DMS 273 (cell line): ENCODE measurements around the gene ENKUR.

ENCODE experiments used
- DNase-seq: peaks from one replicate; lab custom pipeline; 2025; ENCODE audit not compliant: unreplicated experiment; lab: John Stamatoyannopoulos, UW

Gene ENKUR

DNA sequence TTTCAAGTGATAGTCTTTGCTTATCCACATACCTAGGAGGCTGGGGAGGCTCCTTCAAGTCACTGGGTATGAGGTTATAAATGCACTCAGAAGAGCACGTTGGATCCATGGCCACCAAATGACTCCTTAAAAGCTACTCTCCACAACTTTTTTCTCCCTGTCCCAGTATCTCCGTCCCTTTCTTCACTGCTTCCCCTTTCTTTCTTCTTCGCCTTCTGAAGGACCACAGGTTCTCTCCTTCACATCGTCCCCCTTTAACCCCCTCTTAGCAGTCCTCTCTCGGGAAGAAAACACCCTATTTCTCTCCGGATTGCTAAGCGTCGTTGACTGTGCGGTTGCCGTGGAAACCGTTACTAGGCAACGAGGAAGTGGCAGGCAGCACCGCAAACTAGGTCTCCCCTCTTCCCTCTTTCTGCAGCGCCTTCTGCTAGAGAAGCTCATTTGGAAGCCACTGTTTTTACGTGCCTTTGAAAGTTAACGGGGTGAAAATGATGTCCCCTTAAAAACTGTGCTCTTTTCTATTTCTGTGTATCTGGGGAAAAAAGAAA lies at the start of gene ENKUR:
Gene ENKUR, minus strand, starts transcription at position 331 of the 548 bp plus-strand sequence. Its CDS starts 222 bp downstream, at position 109.
- DNase-seq, result peak; percentile 93

GRCh38 chr10:25064401-25064800 lies 48.4 kb upstream of the ENKUR start:
- no peak for DNase-seq

DNA sequence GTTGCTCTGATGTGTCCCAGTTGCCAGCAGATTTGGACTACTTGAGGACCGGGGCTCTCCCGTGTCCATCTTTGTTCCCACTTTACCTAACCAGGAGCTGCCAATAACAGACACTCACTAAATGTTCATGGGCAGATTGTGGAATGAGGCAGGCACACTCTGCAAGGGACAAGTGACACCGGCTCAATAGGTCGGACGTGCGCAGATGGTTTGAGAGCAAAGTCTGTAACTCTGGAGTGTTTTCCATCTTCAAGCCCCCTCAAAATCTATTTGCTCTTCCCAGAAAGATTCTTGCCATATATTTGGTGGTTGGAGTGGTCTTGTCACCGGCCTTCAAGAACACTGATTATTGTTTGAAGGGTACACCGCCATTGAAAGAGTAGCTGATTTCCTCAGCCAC lies 47.7 kb upstream of the ENKUR start:
- DNase-seq, result no peak

DNA sequence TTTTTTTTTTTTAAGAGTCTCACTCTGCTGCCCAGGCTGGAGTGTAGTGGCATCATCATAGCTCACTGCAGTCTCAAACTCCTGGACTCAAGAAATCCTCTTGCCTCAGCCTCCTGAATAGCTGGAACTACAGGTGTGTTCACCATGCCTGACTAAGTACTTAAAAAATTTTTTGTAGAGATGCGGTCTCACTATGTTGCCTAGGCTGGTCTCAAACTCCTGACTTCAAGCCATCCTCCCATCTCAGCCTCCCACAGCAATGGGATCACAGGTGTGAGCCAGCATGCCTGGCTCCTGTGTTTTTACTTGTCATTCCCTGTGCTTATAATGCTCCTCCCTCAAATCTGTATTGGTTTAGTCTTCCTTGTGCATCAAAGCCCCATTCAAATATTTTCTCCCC lies 47.2 kb upstream of the ENKUR start:
- no peak for DNase-seq

DNA sequence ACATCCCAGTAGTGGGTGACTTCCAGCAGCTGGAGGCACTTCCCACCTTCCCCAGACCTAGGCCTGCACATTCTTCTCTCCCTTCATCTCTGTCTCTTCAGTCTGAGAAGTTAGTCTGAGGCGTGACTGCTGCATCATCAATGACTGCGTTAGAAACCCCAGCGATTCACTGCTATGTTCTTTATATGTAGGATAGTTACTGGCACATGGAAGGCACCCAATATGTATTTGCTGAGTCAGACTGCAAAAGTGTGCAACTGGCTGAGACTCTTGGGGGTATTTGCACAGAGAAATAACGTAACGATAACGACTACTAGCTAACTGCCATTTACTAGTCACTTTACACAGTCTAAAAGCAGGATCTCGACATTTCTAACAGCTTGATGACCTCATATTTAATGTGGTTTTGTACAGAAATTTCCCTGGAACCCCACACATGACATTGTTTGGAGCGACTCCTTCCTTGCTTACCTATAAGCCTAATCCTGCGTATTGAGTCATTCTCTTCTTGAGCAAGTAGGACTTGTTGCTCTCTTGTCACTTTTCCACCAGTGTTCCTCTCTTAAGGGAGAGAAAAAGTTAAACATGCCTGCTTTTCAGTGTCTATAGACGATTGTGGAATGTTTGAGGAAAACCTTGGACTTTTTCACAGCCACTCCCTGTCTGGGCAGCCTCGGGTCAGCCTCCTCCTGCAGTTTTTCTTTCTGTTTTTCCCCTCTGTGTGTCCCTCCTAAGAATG lies 45.9 kb upstream of the ENKUR start:
- peak; percentile 3 for DNase-seq

- peak; percentile 58 for DNase-seq
These were observed 45.2 kb upstream of the ENKUR start for GRCh38 chr10:25061125-25061524.

DNA sequence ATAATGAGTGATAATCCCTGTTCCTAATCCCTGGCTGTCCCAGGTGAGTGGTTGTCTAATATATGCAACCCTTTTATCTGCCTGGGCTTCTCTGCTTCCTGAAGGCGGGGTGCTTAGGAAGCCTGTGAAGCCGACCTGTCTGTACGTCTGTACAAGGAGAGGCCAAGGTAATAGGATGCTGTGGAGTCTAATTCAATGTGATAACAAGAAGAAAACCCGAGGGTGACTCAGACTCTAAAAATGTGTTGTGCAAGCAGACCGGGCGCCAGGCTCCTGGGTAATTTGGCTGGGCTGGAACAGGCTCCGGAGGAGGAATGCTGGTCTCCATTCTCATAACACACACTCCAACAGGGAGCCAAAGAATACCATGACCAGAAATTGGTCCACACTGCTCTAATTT lies 44.0 kb upstream of the ENKUR start:
- DNase-seq, result peak; percentile 43

- DNase-seq, result no peak
These were observed 41.9 kb upstream of the ENKUR start for GRCh38 chr10:25057886-25058285.

GRCh38 chr10:25056726-25057125 lies 40.8 kb upstream of the ENKUR start:
- DNase-seq, result no peak

DNA sequence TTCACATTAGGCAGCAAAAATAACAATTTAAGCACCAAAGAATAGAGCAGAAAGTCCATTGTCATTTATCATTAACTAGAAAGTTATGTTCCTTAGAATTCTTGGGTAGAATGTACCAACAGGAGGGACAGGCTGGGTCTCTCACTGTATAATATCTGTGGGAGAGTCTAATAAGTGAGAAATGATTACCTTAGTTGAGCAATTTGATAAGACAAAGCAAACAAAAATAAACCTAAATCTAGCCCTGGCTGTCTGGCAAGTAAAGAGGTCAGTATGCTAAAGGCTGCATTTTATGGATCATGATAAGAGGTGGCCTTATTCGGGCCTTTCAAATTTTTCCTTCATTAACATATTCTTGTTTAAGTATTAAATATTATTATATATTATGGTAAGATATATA lies 36.1 kb upstream of the ENKUR start:
- no peak for DNase-seq

DNA sequence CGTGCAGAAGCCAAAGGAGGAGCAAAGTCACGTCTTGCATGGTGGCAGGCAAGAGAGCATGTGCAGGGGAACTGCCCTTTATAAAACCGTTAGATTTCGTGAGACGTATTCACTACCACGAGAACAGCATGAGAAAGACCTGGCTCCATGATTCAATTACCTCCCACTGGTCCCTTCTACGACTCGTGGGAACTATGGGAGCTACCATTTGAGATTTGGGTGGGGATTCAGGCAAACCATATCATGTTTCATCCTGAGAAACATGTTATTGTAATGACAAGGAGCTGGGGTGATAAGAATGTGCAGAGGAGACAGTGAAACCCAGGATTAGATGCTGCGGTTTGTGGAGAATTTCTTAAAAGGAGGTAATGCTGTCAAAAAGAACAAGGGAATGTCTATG lies 34.4 kb upstream of the ENKUR start:
- DNase-seq, result no peak

GRCh38 chr10:25049966-25050365 lies 34.0 kb upstream of the ENKUR start:
- DNase-seq, result no peak

- DNase-seq, result no peak
These were observed 32.5 kb upstream of the ENKUR start for GRCh38 chr10:25048450-25048849.

GRCh38 chr10:25047591-25048301 lies 31.8 kb upstream of the ENKUR start:
- no peak for DNase-seq

GRCh38 chr10:25047088-25047487 lies 31.1 kb upstream of the ENKUR start:
- no peak for DNase-seq

DNA sequence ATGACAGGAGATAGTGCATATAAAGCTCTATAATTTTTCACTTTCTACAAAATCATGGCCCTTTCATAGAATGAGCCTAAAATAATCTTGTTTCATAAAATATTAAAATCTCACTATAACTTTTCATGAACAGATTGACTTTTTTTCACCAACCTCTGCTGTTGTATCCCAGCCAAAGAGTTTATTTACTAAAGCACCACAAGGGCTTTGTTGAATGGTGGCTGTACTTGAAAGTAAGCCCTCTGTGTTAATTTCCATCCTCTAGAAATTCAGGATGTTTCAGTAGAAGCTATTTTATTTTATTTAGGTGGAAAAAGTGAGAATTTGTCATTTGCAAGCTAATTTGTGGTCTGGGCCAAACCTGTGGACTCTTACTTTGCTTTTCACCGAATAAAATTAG lies 30.7 kb upstream of the ENKUR start:
- no peak for DNase-seq

DNA sequence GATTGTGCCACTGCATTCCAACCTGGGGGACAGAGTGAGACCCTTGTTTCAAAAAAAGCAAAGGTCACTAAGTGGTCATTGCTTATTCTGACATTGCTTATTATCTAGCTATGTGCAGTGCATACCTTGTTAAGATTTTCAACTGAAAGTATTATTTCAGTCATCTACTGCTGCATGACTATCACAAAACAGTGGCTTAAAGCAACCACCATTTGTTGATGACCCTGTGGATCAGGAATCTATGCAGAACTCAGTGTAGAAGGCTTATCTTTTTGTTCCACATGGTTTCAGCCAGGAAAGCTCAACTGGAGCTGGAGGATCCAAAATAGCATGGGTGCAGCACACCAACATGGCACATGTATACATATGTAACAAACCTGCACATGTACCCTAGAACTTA lies 23.6 kb upstream of the ENKUR start:
- no peak for DNase-seq

GRCh38 chr10:25038325-25038724 lies 22.4 kb upstream of the ENKUR start:
- no peak for DNase-seq

- DNase-seq, result no peak
These were observed 20.4 kb upstream of the ENKUR start for GRCh38 chr10:25036381-25036780.

GRCh38 chr10:25029519-25029918 lies 13.6 kb upstream of the ENKUR start:
- DNase-seq, result no peak

GRCh38 chr10:25028711-25029110 lies 12.8 kb upstream of the ENKUR start:
- DNase-seq, result no peak

- DNase-seq, result peak; percentile 1
These were observed 10.5 kb upstream of the ENKUR start for GRCh38 chr10:25026463-25026862.
